Naive thymus-derived CD4-positive, alpha-beta T cell (primary cell): ENCODE results near the gene GTF3C2. TPM values are rescaled to one million over a fixed set of nuclear protein-coding genes. Genes with fewer than 3 reads are reported as not detected.

Experiments
- ATAC-seq: fragments of 150-1000 bp; cut with Tn5 transposase; 2 replicates; pipeline ENCODE4 v1.10.0; 2021; ENCODE audit warnings: mild to moderate bottlenecking, moderate library complexity
- CTCF ChIA-PET: fragments of 350-600 bp; sonication (Branson Sonifier 250); formaldehyde crosslinking; loops from one replicate; lab custom pipeline; 2021; ENCODE audit warnings: antibody characterized with exemption; lab: Charles Lee
- POLR2A ChIA-PET: fragments of 350-600 bp; sonication (Branson Sonifier 250); formaldehyde crosslinking; loops from one replicate; lab custom pipeline; 2021; ENCODE audit warnings: antibody characterized with exemption, inconsistent platforms; lab: Charles Lee
- DNase-seq, 9 donors: peaks; one replicate each; pipeline versions ENCODE4 v3.0.0 to v3.0.0-alpha.2; 2020 to 2022; ENCODE audit warnings: mixed read lengths in 1 of 9
- H3K27ac ChIP-seq: one replicate; pipeline ENCODE4 v1.7.0; 2013; ENCODE audit warnings: mild to moderate bottlenecking, low read depth, low read length, moderate library complexity
- H3K27me3 ChIP-seq, 2 donors: one replicate each; pipeline ENCODE4 v1.7.0; 2013; ENCODE audit warnings: low read length in 2 of 2, mild to moderate bottlenecking in 2 of 2, moderate library complexity in 2 of 2; ENCODE audit not compliant: control insufficient read depth in 2 of 2, insufficient read depth in 2 of 2
- H3K36me3 ChIP-seq, 3 experiments: 1 replicate in 2 of 3; 2 replicates in 1 of 3; pipeline ENCODE4 v1.7.0; 2013; ENCODE audit warnings: low read length in 3 of 3, mild to moderate bottlenecking in 3 of 3, moderate library complexity in 1 of 3; ENCODE audit not compliant: insufficient read depth in 3 of 3, control insufficient read depth in 2 of 3
- H3K4me1 ChIP-seq, 2 donors: one replicate each; pipeline ENCODE4 v1.7.0; 2013; ENCODE audit warnings: low read length in 2 of 2, mild to moderate bottlenecking in 2 of 2, moderate library complexity in 1 of 2; ENCODE audit not compliant: control insufficient read depth in 2 of 2, insufficient read depth in 2 of 2
- H3K4me3 ChIP-seq: 2 replicates; pipeline ENCODE4 v1.7.0; 2013; ENCODE audit warnings: mild to moderate bottlenecking, low read length
- H3K9me3 ChIP-seq, 3 experiments: 1 replicate in 2 of 3; 2 replicates in 1 of 3; pipeline ENCODE4 v1.7.0; 2013; ENCODE audit warnings: low read length in 3 of 3; ENCODE audit not compliant: control insufficient read depth in 2 of 3
- H3K27ac Mint-ChIP-seq, 9 donors: one replicate each; pipeline ENCODE4 v1.8.0; 2020 to 2022; ENCODE audit warnings: mixed read lengths in 9 of 9, mild to moderate bottlenecking in 8 of 9, moderate library complexity in 5 of 9, inconsistent platforms in 2 of 9
- H3K27me3 Mint-ChIP-seq, 5 donors: one replicate each; pipeline ENCODE4 v1.8.0; 2021 to 2022; ENCODE audit warnings: mixed read lengths in 5 of 5, mild to moderate bottlenecking in 1 of 5
- H3K36me3 Mint-ChIP-seq, 5 donors: one replicate each; pipeline ENCODE4 v1.8.0; 2020 to 2022; ENCODE audit warnings: mixed read lengths in 5 of 5, mild to moderate bottlenecking in 3 of 5, inconsistent platforms in 1 of 5
- H3K4me1 Mint-ChIP-seq, 7 donors: one replicate each; pipeline ENCODE4 v1.8.0; 2020 to 2022; ENCODE audit warnings: mixed read lengths in 7 of 7, mild to moderate bottlenecking in 3 of 7, inconsistent platforms in 1 of 7
- H3K4me3 Mint-ChIP-seq, 10 donors: one replicate each; pipeline ENCODE4 v1.8.0; 2020 to 2022; ENCODE audit warnings: mild to moderate bottlenecking in 10 of 10, mixed read lengths in 10 of 10, moderate library complexity in 6 of 10, inconsistent platforms in 2 of 10
- H3K9me3 Mint-ChIP-seq, 11 donors: one replicate each; pipeline ENCODE4 v1.8.0; 2020 to 2022; ENCODE audit warnings: mixed read lengths in 11 of 11, mild to moderate bottlenecking in 4 of 11, inconsistent platforms in 1 of 11, moderate library complexity in 1 of 11
- intact Hi-C, 2 donors: fragments of 100-400 bp; cut with micrococcal nuclease; formaldehyde crosslinking; loops; one replicate each; pipeline ENCODE4 v1.15.1; 2023
- polyA plus RNA-seq, 2 donors: library from polyadenylated mRNA; unstranded; fragments of 300-500 nt; fragmentation: Illumina TruSeq; gene quantifications; one replicate each; pipeline ENCODE4 v1.2.3, GENCODE V29; 2021
- total RNA-seq, 6 experiments: library from RNA in 5 of 6; stranded (reverse) in 5 of 6; gene quantifications; 1 replicate in 5 of 6; 2 replicates in 1 of 6; pipeline ENCODE4 v1.2.3 and lab custom pipeline; 2021 to 2026

Gene GTF3C2
- total and polyA plus RNA-seq, 7 experiments from 2014 or later, result 26.6 to 106 (median 77.9) TPM

DNA sequence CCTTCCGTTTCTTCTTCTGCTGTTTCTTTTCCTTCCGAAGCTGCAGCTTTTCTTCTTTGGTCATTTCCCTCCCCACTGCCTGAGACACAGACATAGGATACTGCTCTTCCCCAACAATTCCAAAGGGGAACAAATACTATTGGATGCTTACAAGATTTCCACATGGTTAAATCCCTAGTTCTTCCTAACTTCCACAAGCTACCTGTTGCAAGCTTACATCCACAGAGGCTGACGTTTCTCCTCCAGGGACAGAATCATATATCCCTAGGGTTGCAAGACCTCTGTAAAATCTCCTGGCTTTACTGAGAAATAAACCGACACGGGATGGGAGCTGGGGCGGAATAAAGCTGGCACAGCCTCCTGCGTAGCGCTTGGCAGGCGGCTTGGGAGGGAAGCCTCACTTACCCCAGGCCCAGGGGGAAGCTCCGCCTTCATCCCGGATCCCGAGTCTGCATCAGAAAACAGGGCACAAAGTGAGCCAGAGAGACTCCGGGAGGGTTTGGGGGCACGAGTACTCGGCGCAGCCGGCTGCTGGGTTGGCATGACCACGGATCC, 13.0 kb upstream of the GTF3C2 start:
- peak overlapping the region; percentile 94 for H3K4me3 ChIP-seq
- peak overlapping the region; percentile 88 for H3K27ac ChIP-seq
- intact Hi-C loops, result loop anchor here (1.0 to 5.0 kb wide), 23 partner anchors 11 to 584 kb away; partner anchors contain the start of genes CAD (in 2 of the 2), IFT172 (in 2 of the 2), MPV17 (in 2 of the 2) and NRBP1 (in 2 of the 2)
- Mint-ChIP-seq H3K27me3 (no peaks in the 10 kb centered on the region), H3K27ac (peak overlapping the region; percentile 60 to 99 (median 91)), H3K4me1 (peaks cover 29 to 53% (median 43%) of the 10 kb centered on the region in 7 donors), H3K4me3 (peak overlapping the region; percentile 85 to 100 (median 94)), H3K36me3 (peaks cover 2 to 30% (median 25%) of the 10 kb centered on the region in 5 donors), H3K9me3 (no peaks in the 10 kb centered on the region)
- H3K27me3 ChIP-seq, result no peaks in the 10 kb centered on the region
- ChIA-PET POLR2A (interaction anchor here (0.7 to 10.6 kb wide), 9 partner anchors 9 to 259 kb away, joined by 3 to 67 read pairs (median 18); partner anchors contain the start of genes CCDC121, GPN1, GTF3C2 and MPV17), CTCF (interaction anchor here (0.7 to 3.0 kb wide), 4 partner anchors 10 to 61 kb away, joined by 3 to 10 read pairs (median 4); partner anchors contain the start of gene ZNF513)
- ATAC-seq (no peak), DNase-seq (no peak)
- H3K4me1 ChIP-seq, result peaks cover 29 to 30% of the 10 kb centered on the region in 2 donors
- no peaks in the 10 kb centered on the region for H3K9me3 ChIP-seq
- peaks cover 24 to 61% (median 30%) of the 10 kb centered on the region in 3 experiments for H3K36me3 ChIP-seq

DNA sequence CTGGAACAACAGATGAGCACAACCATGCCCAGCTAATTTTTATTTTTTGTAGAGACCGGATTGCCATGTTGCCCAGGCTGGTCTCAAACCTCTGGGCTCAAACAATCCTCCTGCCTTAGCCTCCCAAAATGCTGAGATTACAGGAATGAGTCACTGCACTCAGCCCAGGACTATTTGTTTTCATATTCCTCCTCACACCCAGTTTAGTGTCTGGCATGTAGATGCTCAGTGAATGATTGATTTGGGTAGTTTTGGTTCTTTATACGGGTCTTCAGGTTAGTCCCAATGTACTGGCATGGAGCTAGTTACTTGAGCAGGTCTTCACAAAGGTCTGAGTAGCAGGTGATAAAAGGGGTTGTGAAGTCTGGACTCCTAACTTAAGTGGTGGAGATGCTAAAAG, 7.4 kb upstream of the GTF3C2 start:
- Histone ChIP-seq H3K4me1 (peaks cover 5 to 7% of the 10 kb centered on the region in 2 donors), H3K9me3 (no peaks in the 10 kb centered on the region), H3K27me3 (no peaks in the 10 kb centered on the region), H3K4me3 (no peak overlapping the region), H3K27ac (no peak overlapping the region), H3K36me3 (peaks cover 16 to 41% (median 19%) of the 10 kb centered on the region in 3 experiments)
- intact Hi-C loops, result no loop called here
- Mint-ChIP-seq H3K4me3 (no peak overlapping the region), H3K27me3 (no peaks in the 10 kb centered on the region), H3K9me3 (no peaks in the 10 kb centered on the region), H3K27ac (peak overlapping the region in 1 of 9 donors; percentile 28), H3K4me1 (peaks cover 4 to 17% (median 13%) of the 10 kb centered on the region in 7 donors), H3K36me3 (peaks cover 0 to 22% (median 11%) of the 10 kb centered on the region in 5 donors)
- POLR2A ChIA-PET, result interaction anchor here (0.7 to 10.6 kb wide), 5 partner anchors 7 to 267 kb away, joined by 3 to 65 read pairs (median 3); partner anchors contain the start of gene GTF3C2
- CTCF ChIA-PET, result no interaction called here
- no peak for DNase-seq
- no peak for ATAC-seq

DNA sequence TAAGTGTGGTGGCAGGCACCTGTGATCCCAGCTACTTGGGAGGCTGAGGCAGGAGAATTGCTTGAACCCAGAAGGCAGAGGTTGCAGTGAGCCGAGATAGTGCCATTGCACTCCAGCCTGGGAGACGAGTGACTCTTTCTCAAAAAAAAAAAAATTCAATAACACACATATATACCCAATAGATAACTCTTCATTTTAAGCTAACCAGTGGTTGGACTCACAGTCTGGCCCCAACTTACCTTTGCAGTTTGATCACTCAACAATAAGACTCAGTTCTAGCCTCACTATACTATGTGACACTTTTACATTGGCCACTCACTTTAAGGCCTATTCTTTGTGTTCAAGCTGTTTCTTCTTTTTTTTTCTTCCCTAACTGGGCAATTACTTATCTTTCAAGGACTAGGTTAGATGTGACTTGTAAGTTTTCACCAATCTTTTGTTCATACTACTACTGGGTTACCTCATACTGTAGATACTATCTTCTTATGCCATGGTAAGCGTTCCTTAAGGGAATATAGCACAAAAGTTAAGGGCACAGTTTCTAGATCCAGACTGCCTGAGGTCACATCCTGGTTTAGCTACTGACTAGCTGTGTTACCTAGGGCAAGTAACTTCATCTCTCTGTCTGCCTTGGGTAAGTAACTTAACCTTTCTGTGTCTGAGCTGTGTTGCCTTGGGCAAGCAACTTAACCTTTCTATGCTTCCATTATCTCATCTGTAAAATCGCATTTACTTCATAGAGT, 6.3 kb upstream of the GTF3C2 start:
- H3K27ac ChIP-seq, result no peak overlapping the region
- peaks cover 4 to 5% of the 10 kb centered on the region in 2 donors for H3K4me1 ChIP-seq
- H3K9me3 ChIP-seq, result no peaks in the 10 kb centered on the region
- ATAC-seq (no peak), DNase-seq (no peak)
- H3K4me3 Mint-ChIP-seq, result no peak overlapping the region
- intact Hi-C loops, result no loop called here
- peaks cover 13 to 38% (median 13%) of the 10 kb centered on the region in 3 experiments for H3K36me3 ChIP-seq
- no peaks in the 10 kb centered on the region for H3K27me3 ChIP-seq
- peak overlapping the region in 2 of 9 donors; percentile 20 to 59 for H3K27ac Mint-ChIP-seq
- H3K9me3 Mint-ChIP-seq, result no peaks in the 10 kb centered on the region
- H3K27me3 Mint-ChIP-seq, result no peaks in the 10 kb centered on the region
- peaks cover 0 to 25% (median 14%) of the 10 kb centered on the region in 5 donors for H3K36me3 Mint-ChIP-seq
- CTCF ChIA-PET, result no interaction called here
- POLR2A ChIA-PET, result interaction anchor here (0.9 to 1.1 kb wide), 2 partner anchors 39 to 266 kb away, joined by 3 read pairs; partner anchors contain the start of genes CCDC121 and GPN1
- H3K4me3 ChIP-seq, result no peak overlapping the region
- peaks cover 6 to 18% (median 14%) of the 10 kb centered on the region in 7 donors for H3K4me1 Mint-ChIP-seq

DNA sequence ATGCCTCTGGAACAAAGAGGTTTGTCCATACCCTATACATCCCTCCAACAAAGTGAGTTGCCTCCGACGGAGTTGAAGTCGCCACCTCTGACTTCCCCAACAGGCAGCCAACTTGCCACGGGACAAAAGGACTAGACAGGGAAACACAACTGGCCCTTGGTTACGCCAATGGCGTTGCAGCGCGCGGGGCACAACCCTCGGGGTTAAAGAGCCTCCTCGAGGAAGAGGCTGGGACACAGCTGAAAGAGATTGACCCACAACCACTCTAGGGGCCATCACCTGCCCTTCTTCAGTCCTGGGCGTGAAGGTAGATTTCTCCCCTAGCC, 545 bp downstream of the GTF3C2 start:
- Mint-ChIP-seq H3K4me1 (peaks cover 40 to 68% (median 60%) of the 10 kb centered on the region in 7 donors), H3K27me3 (no peaks in the 10 kb centered on the region)

DNA sequence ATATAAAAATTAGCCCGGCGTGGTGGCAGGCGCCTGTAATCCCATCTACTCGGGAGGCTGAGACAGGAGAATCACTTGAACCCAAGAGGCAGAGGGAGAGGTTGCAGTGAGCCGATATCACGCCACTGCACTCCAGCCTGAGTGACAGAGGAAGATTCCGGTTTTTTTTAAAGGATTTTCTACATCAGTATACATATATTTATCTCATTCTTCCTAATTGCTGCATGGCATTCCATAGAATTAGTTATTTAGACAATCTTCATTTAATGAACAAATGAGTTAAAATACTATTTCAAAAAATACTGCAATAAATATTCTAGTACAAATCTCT, 2.0 kb downstream of the GTF3C2 start:
- Mint-ChIP-seq H3K36me3 (peaks cover 0 to 11% (median 7%) of the 10 kb centered on the region in 5 donors), H3K4me1 (peaks cover 40 to 81% (median 67%) of the 10 kb centered on the region in 7 donors), H3K9me3 (peaks cover 0 to 6% (median 0%) of the 10 kb centered on the region in 11 donors), H3K27me3 (no peaks in the 10 kb centered on the region), H3K27ac (peak overlapping the region in 2 of 9 donors; percentile 39 to 52), H3K4me3 (peak overlapping the region in 9 of 10 donors; percentile 42 to 100 (median 66))
- ChIA-PET CTCF (no interaction called here), POLR2A (interaction anchor here (0.7 to 4.2 kb wide), 2 partner anchors 31 to 37 kb away, joined by 5 to 21 read pairs; partner anchors contain the start of gene MPV17)
- Histone ChIP-seq H3K9me3 (no peaks in the 10 kb centered on the region), H3K4me3 (no peak overlapping the region), H3K27ac (no peak overlapping the region), H3K4me1 (peaks cover 24 to 36% of the 10 kb centered on the region in 2 donors), H3K27me3 (no peaks in the 10 kb centered on the region), H3K36me3 (peaks cover 0 to 12% (median 0%) of the 10 kb centered on the region in 3 experiments)
- no peak for DNase-seq
- intact Hi-C loops, result no loop called here
- no peak for ATAC-seq

More for the DNA sequence above, 545 bp downstream of the GTF3C2 start:
- peak overlapping the region; percentile 95 to 100 (median 98) for H3K4me3 Mint-ChIP-seq
- no peaks in the 10 kb centered on the region for H3K9me3 ChIP-seq
- intact Hi-C loops, result loop anchor here (1.0 to 5.0 kb wide), 16 partner anchors 14 to 1324 kb away; partner anchors contain the start of genes IFT172 (in 2 of the 2), NRBP1 (in 2 of the 2), PPM1G (in 2 of the 2) and AGBL5 (in 1 of the 2)
- H3K4me1 ChIP-seq, result peaks cover 24 to 36% of the 10 kb centered on the region in 2 donors
- peak overlapping the region; percentile 91 for H3K27ac ChIP-seq
- no peaks in the 10 kb centered on the region for H3K27me3 ChIP-seq
- H3K36me3 ChIP-seq, result peaks cover 0 to 12% (median 0%) of the 10 kb centered on the region in 3 experiments
- peak; percentile 34 for ATAC-seq
- H3K27ac Mint-ChIP-seq, result peak overlapping the region; percentile 96 to 100 (median 99)
- POLR2A ChIA-PET, result interaction anchor here (1.0 to 2.9 kb wide), 12 partner anchors 11 to 274 kb away, joined by 3 to 65 read pairs (median 6); partner anchors contain the start of genes ATRAID, EIF2B4, MPV17 and NRBP1
- H3K36me3 Mint-ChIP-seq, result peaks cover 0 to 8% (median 4%) of the 10 kb centered on the region in 5 donors
- DNase-seq, result no peak
- H3K9me3 Mint-ChIP-seq, result peaks cover 0 to 6% (median 0%) of the 10 kb centered on the region in 11 donors
- CTCF ChIA-PET, result no interaction called here
- peak overlapping the region; percentile 96 for H3K4me3 ChIP-seq
